Hepatic stellate cell (primary cell): ENCODE results near the gene PEF1.
"Not testable (repeated sequence)": the region's sequence is repeated elsewhere in the genome, so short reads cannot be mapped to it uniquely, and the experiment has no call there.

Experiments
- DNase-seq: peaks from one replicate; pipeline ENCODE4 v3.0.0; 2011; ENCODE audit warnings: low spot score

Gene PEF1

GRCh38 chr1:31609514-31610118 is 35.1 kb downstream of the PEF1 start:
- DNase-seq: no peak

GRCh38 chr1:31607360-31607759 is 37.3 kb downstream of the PEF1 start:
- DNase-seq: no peak

- DNase-seq: no peak
Measured at GRCh38 chr1:31605908-31606427, 38.7 kb downstream of the PEF1 start.

GRCh38 chr1:31602081-31602480 is 42.6 kb downstream of the PEF1 start:
- no peak for DNase-seq

- no peak for DNase-seq
Measured at GRCh38 chr1:31600641-31601040, 44.0 kb downstream of the PEF1 start.

GRCh38 chr1:31598980-31599379 is 45.7 kb downstream of the PEF1 start:
- DNase-seq: no peak

GRCh38 chr1:31596737-31597097 is 48.0 kb downstream of the PEF1 start:
- no peak for DNase-seq

- no peak for DNase-seq
Measured at GRCh38 chr1:31595836-31596736, 48.6 kb downstream of the PEF1 start.

- DNase-seq: peak; percentile 82
Measured at GRCh38 chr1:31593770-31594632, 50.7 kb downstream of the PEF1 start.

GRCh38 chr1:31593136-31593665 is 51.5 kb downstream of the PEF1 start:
- no peak for DNase-seq

GRCh38 chr1:31592132-31592531 is 52.5 kb downstream of the PEF1 start:
- DNase-seq: no peak

GRCh38 chr1:31591425-31592093 is 53.1 kb downstream of the PEF1 start:
- DNase-seq: no peak

GRCh38 chr1:31588751-31589515 is 55.7 kb downstream of the PEF1 start:
- peak; percentile 57 for DNase-seq

- peak; percentile 66 for DNase-seq
Measured at GRCh38 chr1:31587720-31588423, 56.8 kb downstream of the PEF1 start.

- not testable (repeated sequence) for DNase-seq
Measured at GRCh38 chr1:31587328-31587699, 57.4 kb downstream of the PEF1 start.

- no peak for DNase-seq
Measured at GRCh38 chr1:31586376-31587327, 58.0 kb downstream of the PEF1 start.

- DNase-seq: no peak
Measured at GRCh38 chr1:31585736-31586365, 58.8 kb downstream of the PEF1 start.
